Hippocampal formation (tissue), 2 donors: ENCODE measurements around the gene PLTP.
"Not testable (repeated sequence)": the region's sequence is repeated elsewhere in the genome, so short reads cannot be mapped to it uniquely, and the experiment has no call there.

Source experiments
- DNase-seq, 2 donors: peaks; one replicate each; lab custom pipeline; 2025; lab: John Stamatoyannopoulos, UW

Gene PLTP

GRCh38 chr20:45911486-45912343 lies at the start of gene PLTP:
Gene PLTP, minus strand, starts transcription at chr20:45912155. Its CDS starts 703 bp downstream, at chr20:45911452.
- DNase-seq, result peak in 1 of 2 donors; percentile 60

GRCh38 chr20:45959956-45960630 lies 48.1 kb upstream of the PLTP start:
- no peak for DNase-seq

GRCh38 chr20:45959126-45959525 lies 47.2 kb upstream of the PLTP start:
- DNase-seq, result no peak

- DNase-seq, result no peak
Observed at GRCh38 chr20:45958593-45958992, 46.6 kb upstream of the PLTP start.

GRCh38 chr20:45957021-45957941 lies 45.3 kb upstream of the PLTP start:
- no peak for DNase-seq

- not testable (repeated sequence) for DNase-seq
Observed at GRCh38 chr20:45956326-45956725, 44.4 kb upstream of the PLTP start.

GRCh38 chr20:45953672-45954071 lies 41.7 kb upstream of the PLTP start:
- DNase-seq, result no peak

- DNase-seq, result no peak
Observed at GRCh38 chr20:45952861-45953260, 40.9 kb upstream of the PLTP start.

- DNase-seq, result no peak
Observed at GRCh38 chr20:45951925-45952834, 40.2 kb upstream of the PLTP start.

GRCh38 chr20:45950330-45950646 lies 38.3 kb upstream of the PLTP start:
- no peak for DNase-seq

GRCh38 chr20:45949542-45950329 lies 37.8 kb upstream of the PLTP start:
- no peak for DNase-seq

- no peak for DNase-seq
Observed at GRCh38 chr20:45948742-45949541, 37.0 kb upstream of the PLTP start.

- DNase-seq, result no peak
Observed at GRCh38 chr20:45948261-45948733, 36.3 kb upstream of the PLTP start.

- no peak for DNase-seq
Observed at GRCh38 chr20:45947110-45947866, 35.3 kb upstream of the PLTP start.

GRCh38 chr20:45946149-45946970 lies 34.4 kb upstream of the PLTP start:
- no peak for DNase-seq

- no peak for DNase-seq
Observed at GRCh38 chr20:45945678-45946148, 33.8 kb upstream of the PLTP start.

GRCh38 chr20:45944965-45945677 lies 33.2 kb upstream of the PLTP start:
- DNase-seq, result no peak
